Subcutaneous abdominal adipose tissue (tissue), 5 donors: ENCODE measurements around the gene ZBTB16.
A peak's percentile ranks its signal among the peaks of the same experiment; 100 is the strongest.

Source experiments
- H3K27ac ChIP-seq: one replicate; pipeline ENCODE4 v1.7.0; 2013; ENCODE audit warnings: low read depth, mild to moderate bottlenecking, inconsistent platforms, low read length, moderate library complexity
- H3K27me3 ChIP-seq, 5 donors: one replicate each; pipeline ENCODE4 v1.7.0; 2013; ENCODE audit warnings: low read length in 5 of 5, inconsistent platforms in 1 of 5; ENCODE audit not compliant: control insufficient read depth in 5 of 5, insufficient read depth in 4 of 5
- H3K36me3 ChIP-seq, 5 donors: one replicate each; pipeline ENCODE4 v1.7.0; 2013; ENCODE audit warnings: low read length in 5 of 5; ENCODE audit not compliant: control insufficient read depth in 5 of 5, insufficient read depth in 5 of 5
- H3K4me1 ChIP-seq, 5 donors: one replicate each; pipeline ENCODE4 v1.7.0; 2013; ENCODE audit warnings: low read length in 5 of 5, mild to moderate bottlenecking in 3 of 5, moderate library complexity in 1 of 5; ENCODE audit not compliant: control insufficient read depth in 5 of 5, insufficient read depth in 5 of 5
- H3K4me3 ChIP-seq, 5 donors: one replicate each; pipeline ENCODE4 v1.7.0; 2013; ENCODE audit warnings: low read length in 5 of 5, low read depth in 1 of 5
- H3K9ac ChIP-seq, 5 donors: one replicate each; pipeline ENCODE4 v1.7.0; 2013; ENCODE audit warnings: low read length in 5 of 5, mild to moderate bottlenecking in 4 of 5, moderate library complexity in 3 of 5
- H3K9me3 ChIP-seq, 5 donors: one replicate each; pipeline ENCODE4 v1.7.0; 2013; ENCODE audit warnings: low read length in 5 of 5; ENCODE audit not compliant: control insufficient read depth in 5 of 5
- donor health status: healthy.
- donor health status: healthy.
- donor health status: healthy.
- donor health status: healthy.
- donor health status: healthy.

Gene ZBTB16

GRCh38 chr11:114142707-114143106, 83.2 kb downstream of the ZBTB16 start:
- peak overlapping the region; percentile 47 for H3K27ac ChIP-seq
- H3K9me3 ChIP-seq, result no peaks in the 10 kb centered on the region
- H3K4me1 ChIP-seq, result peaks cover 14 to 75% (median 64%) of the 10 kb centered on the region in 5 donors
- peaks cover 0 to 11% (median 7%) of the 10 kb centered on the region in 5 donors for H3K36me3 ChIP-seq
- H3K4me3 ChIP-seq, result no peak overlapping the region
- H3K27me3 ChIP-seq, result no peaks in the 10 kb centered on the region
- no peak overlapping the region for H3K9ac ChIP-seq

GRCh38 chr11:114145166-114145775, 85.8 kb downstream of the ZBTB16 start:
- Histone ChIP-seq H3K27me3 (no peaks in the 10 kb centered on the region), H3K4me1 (peaks cover 13 to 73% (median 62%) of the 10 kb centered on the region in 5 donors), H3K27ac (no peak overlapping the region), H3K9ac (no peak overlapping the region), H3K36me3 (peaks cover 0 to 11% (median 7%) of the 10 kb centered on the region in 5 donors), H3K4me3 (no peak overlapping the region), H3K9me3 (no peaks in the 10 kb centered on the region)

- Histone ChIP-seq H3K27ac (peak overlapping the region; percentile 61), H3K27me3 (no peaks in the 10 kb centered on the region), H3K4me3 (no peak overlapping the region), H3K4me1 (peaks cover 9 to 68% (median 50%) of the 10 kb centered on the region in 5 donors), H3K36me3 (no peaks in the 10 kb centered on the region), H3K9ac (peak overlapping the region in 1 of 5 donors; percentile 32), H3K9me3 (no peaks in the 10 kb centered on the region)
Observed at GRCh38 chr11:114147375-114148012, 88.0 kb downstream of the ZBTB16 start.

- Histone ChIP-seq H3K27ac (peak overlapping the region; percentile 61), H3K4me3 (no peak overlapping the region), H3K36me3 (no peaks in the 10 kb centered on the region), H3K9me3 (no peaks in the 10 kb centered on the region), H3K27me3 (no peaks in the 10 kb centered on the region), H3K9ac (peak overlapping the region in 1 of 5 donors; percentile 32), H3K4me1 (peaks cover 11 to 71% (median 55%) of the 10 kb centered on the region in 5 donors)
Observed at GRCh38 chr11:114148013-114148382, 88.5 kb downstream of the ZBTB16 start.

GRCh38 chr11:114149689-114150407, 90.3 kb downstream of the ZBTB16 start:
- H3K9ac ChIP-seq, result peak overlapping the region in 1 of 5 donors; percentile 11
- no peaks in the 10 kb centered on the region for H3K36me3 ChIP-seq
- H3K4me1 ChIP-seq, result peaks cover 8 to 72% (median 54%) of the 10 kb centered on the region in 5 donors
- H3K27me3 ChIP-seq, result no peaks in the 10 kb centered on the region
- H3K27ac ChIP-seq, result peak overlapping the region; percentile 73
- no peaks in the 10 kb centered on the region for H3K9me3 ChIP-seq
- H3K4me3 ChIP-seq, result no peak overlapping the region

- Histone ChIP-seq H3K9me3 (no peaks in the 10 kb centered on the region), H3K27me3 (no peaks in the 10 kb centered on the region), H3K36me3 (no peaks in the 10 kb centered on the region), H3K27ac (peak overlapping the region; percentile 73), H3K4me3 (no peak overlapping the region), H3K9ac (no peak overlapping the region), H3K4me1 (peaks cover 9 to 80% (median 62%) of the 10 kb centered on the region in 5 donors)
Observed at GRCh38 chr11:114150671-114151070, 91.2 kb downstream of the ZBTB16 start.

GRCh38 chr11:114151631-114152030, 92.1 kb downstream of the ZBTB16 start:
- H3K9ac ChIP-seq, result no peak overlapping the region
- no peak overlapping the region for H3K27ac ChIP-seq
- no peaks in the 10 kb centered on the region for H3K9me3 ChIP-seq
- H3K27me3 ChIP-seq, result no peaks in the 10 kb centered on the region
- peaks cover 15 to 89% (median 71%) of the 10 kb centered on the region in 5 donors for H3K4me1 ChIP-seq
- H3K4me3 ChIP-seq, result no peak overlapping the region
- H3K36me3 ChIP-seq, result peaks cover 0 to 7% (median 7%) of the 10 kb centered on the region in 5 donors

GRCh38 chr11:114152162-114152561, 92.7 kb downstream of the ZBTB16 start:
- peaks cover 19 to 89% (median 76%) of the 10 kb centered on the region in 5 donors for H3K4me1 ChIP-seq
- no peaks in the 10 kb centered on the region for H3K27me3 ChIP-seq
- H3K36me3 ChIP-seq, result peaks cover 0 to 12% (median 12%) of the 10 kb centered on the region in 5 donors
- H3K27ac ChIP-seq, result peak overlapping the region; percentile 89
- H3K4me3 ChIP-seq, result no peak overlapping the region
- H3K9me3 ChIP-seq, result no peaks in the 10 kb centered on the region
- no peak overlapping the region for H3K9ac ChIP-seq

- Histone ChIP-seq H3K27me3 (no peaks in the 10 kb centered on the region), H3K9ac (no peak overlapping the region), H3K4me3 (no peak overlapping the region), H3K9me3 (no peaks in the 10 kb centered on the region), H3K36me3 (peaks cover 0 to 19% (median 18%) of the 10 kb centered on the region in 5 donors), H3K4me1 (peaks cover 19 to 89% (median 76%) of the 10 kb centered on the region in 5 donors), H3K27ac (peak overlapping the region; percentile 89)
Observed at GRCh38 chr11:114152785-114153184, 93.3 kb downstream of the ZBTB16 start.

- H3K36me3 ChIP-seq, result peaks cover 0 to 23% (median 22%) of the 10 kb centered on the region in 5 donors
- peaks cover 19 to 90% (median 76%) of the 10 kb centered on the region in 5 donors for H3K4me1 ChIP-seq
- H3K9ac ChIP-seq, result no peak overlapping the region
- no peaks in the 10 kb centered on the region for H3K27me3 ChIP-seq
- no peaks in the 10 kb centered on the region for H3K9me3 ChIP-seq
- no peak overlapping the region for H3K4me3 ChIP-seq
- peak overlapping the region; percentile 89 for H3K27ac ChIP-seq
Observed at GRCh38 chr11:114153224-114153623, 93.7 kb downstream of the ZBTB16 start.
